T-helper 2 cell treated with Interferon-gamma antibody and Interleukin-4, amounts not matched to agents 100 ng/mL and 5 ng/mL, for 36 hours (primary cell): ENCODE measurements around the gene ANKRD18B. TPM values are rescaled to one million over a fixed set of nuclear protein-coding genes. Genes with fewer than 3 reads are reported as not detected.
"Not testable (repeated sequence)": the region's sequence is repeated elsewhere in the genome, so short reads cannot be mapped to it uniquely, and the experiment has no call there.

Experiments used
- intact Hi-C: fragments of 100-400 bp; cut with micrococcal nuclease; formaldehyde crosslinking; loops from one replicate; pipeline ENCODE4 v1.15.1; 2023
- total RNA-seq: library from RNA; stranded (reverse); gene quantifications from 2 replicates; pipeline ENCODE4 v1.2.3, GENCODE V29; 2022

The ANKRD18B gene
- total RNA-seq, 1 donor from 2014 or later, result 1.9 TPM

DNA sequence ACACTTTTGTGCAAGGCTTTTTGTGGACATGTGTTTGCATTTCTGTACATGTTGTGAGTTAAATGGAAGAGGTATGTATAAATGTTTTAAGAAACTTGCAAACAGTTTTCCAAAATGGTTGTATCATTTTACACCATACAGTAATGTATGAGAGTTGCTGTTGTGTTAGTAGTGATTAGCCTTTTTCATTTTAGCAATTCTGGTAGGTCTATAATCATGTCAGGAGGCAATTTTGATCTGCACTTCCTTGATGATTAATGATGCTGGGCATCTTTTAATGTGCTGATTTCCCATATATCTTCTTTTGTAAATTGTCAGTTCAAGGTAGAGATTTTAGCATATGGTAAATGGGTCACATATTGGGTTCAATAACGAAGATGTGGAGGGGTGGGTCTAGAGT is 87.3 kb downstream of the ANKRD18B start:
- intact Hi-C loops, result no loop called here

DNA sequence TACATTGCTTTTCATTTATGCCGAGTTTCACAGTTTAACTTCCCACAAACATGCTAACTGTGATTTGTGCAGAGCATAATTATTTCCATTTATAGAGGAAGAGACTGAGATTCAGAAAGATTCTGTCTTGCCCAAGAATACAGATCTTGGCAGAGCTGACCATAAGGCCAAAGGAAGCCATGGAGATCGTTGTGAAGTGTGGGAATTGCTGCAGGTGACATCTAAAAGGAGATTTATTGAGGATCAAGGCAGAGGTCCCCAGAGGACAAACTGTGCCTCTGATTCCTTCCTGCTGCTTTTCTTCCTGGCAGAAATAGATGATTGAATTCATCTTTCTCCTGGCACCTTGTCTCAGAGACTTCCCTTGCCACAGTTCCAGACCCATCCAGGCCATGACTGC is 88.4 kb downstream of the ANKRD18B start:
- intact Hi-C loops, result not testable (repeated sequence)

DNA sequence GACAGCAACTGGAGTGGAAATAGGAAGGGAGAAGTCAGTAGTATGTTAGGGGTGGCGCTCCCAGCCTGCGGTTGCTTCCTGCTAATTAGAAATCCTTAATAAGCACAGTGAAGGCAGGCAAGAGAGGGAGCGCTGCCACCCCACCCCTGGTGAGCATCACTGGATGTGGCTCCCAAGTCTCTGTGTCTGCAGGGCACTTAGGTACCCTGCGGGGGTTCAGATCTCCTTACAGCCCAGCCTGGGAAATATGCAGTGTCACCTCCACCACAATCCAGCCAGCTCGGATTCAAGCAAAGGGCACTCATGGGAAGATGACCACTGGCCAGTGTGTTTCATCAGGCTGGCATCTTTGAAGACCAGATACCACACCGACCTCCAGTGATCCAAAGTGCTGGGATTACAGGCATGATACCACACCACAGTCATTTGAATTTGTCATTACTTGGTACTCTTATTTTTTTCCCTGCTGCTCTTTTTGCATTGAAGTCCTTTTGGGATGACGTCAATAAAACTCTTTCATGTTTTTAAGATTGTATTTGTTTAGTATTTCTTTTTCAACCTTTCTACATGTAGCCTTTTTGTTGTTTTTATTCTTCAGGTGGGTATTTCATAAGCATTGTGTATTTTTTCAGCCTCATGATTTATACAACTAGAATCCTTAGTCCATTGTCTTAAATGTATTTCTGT is 90.1 kb downstream of the ANKRD18B start:
- intact Hi-C loops, result no loop called here

DNA sequence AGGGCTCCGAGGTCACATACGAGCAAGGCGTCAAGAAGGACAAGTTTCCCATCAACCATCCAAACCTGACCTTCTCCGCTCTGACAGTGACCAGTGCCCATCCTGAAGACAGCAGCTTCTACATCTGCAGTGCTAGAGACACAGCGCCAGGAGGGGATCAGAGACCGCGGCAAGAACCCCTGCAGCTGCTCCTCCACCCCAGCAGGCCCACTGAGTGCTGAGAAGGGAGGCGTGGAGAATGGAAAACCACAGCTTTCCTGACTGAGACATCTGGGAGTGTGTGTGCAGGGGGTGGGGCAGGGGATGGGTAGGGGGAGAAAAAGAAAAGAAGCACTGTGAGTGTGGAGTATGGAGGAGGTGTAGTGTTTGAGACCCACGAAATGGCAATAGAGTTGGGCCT is 94.3 kb downstream of the ANKRD18B start:
- intact Hi-C loops, result not testable (repeated sequence)

DNA sequence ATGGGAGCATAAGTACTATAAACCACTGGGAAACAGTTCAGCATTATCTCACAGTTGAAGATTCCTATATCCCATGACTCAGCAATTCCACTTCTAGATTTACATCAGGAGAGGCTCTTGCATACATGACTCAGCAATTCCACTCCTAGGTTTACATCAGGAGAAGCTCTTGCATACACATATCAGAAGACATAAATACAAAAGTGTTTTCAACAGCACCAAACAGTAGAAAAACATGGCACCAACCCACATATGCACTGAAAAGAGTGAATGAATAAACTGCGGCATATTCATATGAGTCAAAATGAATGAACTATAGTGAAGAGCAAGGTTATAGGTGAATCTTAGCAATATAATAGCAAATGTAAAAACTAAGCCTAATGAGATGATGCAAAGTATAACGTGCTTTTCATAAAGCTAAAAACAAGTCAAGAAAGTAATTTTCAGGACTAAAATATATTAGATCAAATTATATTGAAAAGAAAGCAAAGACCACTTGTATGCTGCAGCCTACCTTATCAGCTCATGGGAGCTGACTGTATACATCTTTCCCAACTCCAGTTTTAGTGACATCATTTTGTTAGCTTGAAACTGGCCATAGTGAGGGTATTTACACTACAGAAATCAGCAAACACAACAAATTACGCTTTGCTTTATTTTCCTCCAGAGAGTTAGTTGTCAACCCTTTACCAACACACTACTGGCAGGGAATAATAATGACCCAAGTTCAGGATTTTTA is 95.8 kb downstream of the ANKRD18B start:
- intact Hi-C loops, result no loop called here

DNA sequence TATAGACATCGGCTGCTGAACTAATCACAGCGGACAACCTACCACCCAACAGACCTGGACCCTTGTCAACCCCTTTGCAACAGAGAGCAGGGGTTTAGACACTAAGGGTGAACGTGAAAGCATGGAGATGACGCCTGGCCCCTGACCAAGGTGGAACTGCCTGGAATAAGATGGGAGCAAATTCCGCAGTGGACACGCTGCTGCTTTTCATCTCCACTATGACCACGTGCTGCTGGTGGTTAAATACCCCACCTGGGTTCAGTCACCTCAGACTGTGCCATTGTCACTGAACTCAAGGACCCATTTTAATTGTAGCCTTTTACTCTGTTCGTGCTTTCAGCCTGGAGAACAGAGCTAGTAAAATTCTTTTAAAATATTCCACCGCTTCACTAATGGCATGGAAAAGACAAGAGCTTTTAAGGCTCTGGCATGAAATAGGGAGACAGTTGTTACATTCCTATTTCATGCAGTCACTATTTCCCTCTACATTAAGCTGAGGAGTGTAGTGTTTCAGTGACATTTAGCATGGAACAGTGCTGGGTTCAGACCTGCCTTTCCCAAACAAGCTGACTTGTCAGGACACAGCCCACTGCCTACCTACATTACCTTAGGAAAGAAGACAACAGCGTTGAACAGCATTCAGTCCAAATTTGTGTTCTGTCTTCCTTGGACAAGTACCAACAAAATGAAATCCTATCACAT is 96.8 kb downstream of the ANKRD18B start:
- intact Hi-C loops, result no loop called here

Other genes with a start within 250 kb of the ANKRD18B start
- gene NFX1, start 233.7 kb upstream of the ANKRD18B start, total RNA-seq, result 44.0 and 45.4 TPM in 2 replicates
- gene AQP7, start 121.7 kb upstream of the ANKRD18B start, total RNA-seq, result 0.48 and 0.66 TPM in 2 replicates
- 109 and 113 TPM in 2 replicates for gene AQP3, start 76.7 kb upstream of the ANKRD18B start, total RNA-seq
- gene NOL6, start 50.3 kb upstream of the ANKRD18B start, total RNA-seq, result 47.9 and 52.7 TPM in 2 replicates